Psoas muscle (tissue), 8 donors: ENCODE results near the gene OXER1. TPM values are rescaled to one million over a fixed set of nuclear protein-coding genes. Genes with fewer than 3 reads are reported as not detected.
"Not testable (repeated sequence)": the region's sequence is repeated elsewhere in the genome, so short reads cannot be mapped to it uniquely, and the experiment has no call there.

Source experiments
- ATAC-seq, 4 donors: fragments of 200-7000 bp; cut with Tn5 transposase; one replicate each; pipeline ENCODE4 v1.9.1; 2020; ENCODE audit warnings: moderate library complexity in 3 of 4, mild to moderate bottlenecking in 2 of 4
- DNase-seq, 2 donors: peaks; one replicate each; pipeline ENCODE4 v3.0.0-alpha.2; 2020
- H3K27ac ChIP-seq: fragments of 200-600 bp; one replicate; pipeline ENCODE4 v1.8.0; 2022
- H3K27me3 ChIP-seq, 3 donors: fragments of 200-600 bp in 1 of 3; one replicate each; pipeline versions ENCODE4 v1.6.1 to v1.8.0; 2013 to 2022; ENCODE audit warnings: low read length in 2 of 3, mild to moderate bottlenecking in 2 of 3, moderate library complexity in 1 of 3; ENCODE audit not compliant: insufficient read depth in 3 of 3
- H3K36me3 ChIP-seq, 2 donors: fragments of 200-600 bp in 1 of 2; one replicate each; pipeline versions ENCODE4 v1.6.1 to v1.8.0; 2013 to 2022; ENCODE audit warnings: low read depth in 1 of 2, mild to moderate bottlenecking in 1 of 2, moderate library complexity in 1 of 2; ENCODE audit not compliant: insufficient read depth in 1 of 2
- H3K4me1 ChIP-seq: fragments of 200-600 bp; one replicate; pipeline ENCODE4 v1.8.0; 2022
- H3K4me3 ChIP-seq: fragments of 200-600 bp; one replicate; pipeline ENCODE4 v1.8.0; 2022; ENCODE audit warnings: mild to moderate bottlenecking
- H3K9me3 ChIP-seq: fragments of 200-600 bp; one replicate; pipeline ENCODE4 v1.8.0; 2022
- CTCF ChIP-seq: fragments of 200-600 bp; IDR thresholded peaks from one replicate; pipeline ENCODE4 v1.8.0; 2022; ENCODE audit warnings: antibody characterized with exemption
- WGBS, 3 donors: extraction: QIAGEN DNeasy Blood & Tissue Kit; methylation state at CpG; one replicate each; pipeline versions ENCODE4 v1.1.6 to v1.1.7; 2013; 5-methylcytosine and 5-hydroxymethylcytosine counted together
- intact Hi-C, 2 donors: fragments of 100-400 bp; cut with DNase I; formaldehyde crosslinking; loops; one replicate each; pipeline versions ENCODE4 v1.11.0 to v1.14.2; 2022
- polyA plus RNA-seq, 3 donors: library from polyadenylated mRNA; stranded (reverse); fragments of 200-250 nt; gene quantifications; one replicate each; pipeline ENCODE4 v1.2.3, GENCODE V29; 2013
- total RNA-seq, 4 donors: library from RNA; stranded (reverse); fragmentation: NEBNext Ultra II Directional in 2 of 4; extraction: Animal tissue kit (Norgen Biotek cat#: 25700) in 2 of 4; gene quantifications; one replicate each; pipeline versions ENCODE4 v1.2.1 to v1.2.4, GENCODE V29; 2021 to 2023
- donor health status: healthy with polysubstance abuse.
- donor health status: DM: no; HTN: no; CAD: no; lungs with moderate emphysema.
- donor health status: Bipolar disorder and iron deficiency.
- donor health status: healthy.
- donor health status: DM: yes; HTN: yes; CAD: no.
- donor health status: DM: no; HTN: no; CAD: no.
- donor health status: DM: no; HTN: no; CAD: no.
- donor health status: DM: yes; HTN: yes; CAD: no.

The OXER1 gene
- total and polyA plus RNA-seq, 7 donors = 0.04 to 1.2 (median 0.20) TPM

- Histone ChIP-seq H3K4me1 (no peaks in the 10 kb centered on the region), H3K27ac (no peak overlapping the region), H3K9me3 (peaks cover 7% of the 10 kb centered on the region), H3K36me3 (no peaks in the 10 kb centered on the region), H3K4me3 (no peak overlapping the region), H3K27me3 (no peaks in the 10 kb centered on the region)
- DNase-seq (no peak), ATAC-seq (no peak)
- intact Hi-C loops = no loop called here
- no peak for TF ChIP-seq CTCF
Observed at GRCh38 chr2:42736598-42737322, 27.2 kb downstream of the OXER1 start.

DNA sequence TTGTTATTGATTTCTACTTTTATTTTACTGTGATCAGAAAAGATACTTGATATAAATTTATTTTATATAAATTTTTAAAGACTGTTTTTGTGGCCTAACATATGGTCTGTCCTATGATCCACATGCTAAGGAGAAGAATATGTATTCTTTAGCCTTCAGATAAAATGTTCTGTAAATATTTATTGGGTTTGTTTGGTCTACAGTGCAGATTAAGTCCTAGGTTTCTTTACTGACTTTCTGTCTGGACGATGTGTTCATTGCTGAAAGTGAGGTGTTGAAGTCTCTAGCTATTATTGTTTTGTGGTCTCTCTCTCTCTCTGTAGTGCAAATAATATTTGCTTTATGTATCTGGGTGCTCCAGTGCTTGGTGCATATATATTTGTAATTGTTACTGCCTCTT lies 30.1 kb downstream of the OXER1 start:
- no peak for DNase-seq
- intact Hi-C loops = no loop called here
- no peak for ATAC-seq
- no peaks in the 10 kb centered on the region for H3K4me1 ChIP-seq
- 96 to 100% (median 97%) methylated on average over 1 of the region's 1 CpG for WGBS, 3 donors
- TF ChIP-seq CTCF = no peak
- peaks cover 16% of the 10 kb centered on the region for H3K9me3 ChIP-seq
- H3K4me3 ChIP-seq = no peak overlapping the region
- no peaks in the 10 kb centered on the region for H3K36me3 ChIP-seq
- H3K27me3 ChIP-seq = no peaks in the 10 kb centered on the region
- no peak overlapping the region for H3K27ac ChIP-seq

DNA sequence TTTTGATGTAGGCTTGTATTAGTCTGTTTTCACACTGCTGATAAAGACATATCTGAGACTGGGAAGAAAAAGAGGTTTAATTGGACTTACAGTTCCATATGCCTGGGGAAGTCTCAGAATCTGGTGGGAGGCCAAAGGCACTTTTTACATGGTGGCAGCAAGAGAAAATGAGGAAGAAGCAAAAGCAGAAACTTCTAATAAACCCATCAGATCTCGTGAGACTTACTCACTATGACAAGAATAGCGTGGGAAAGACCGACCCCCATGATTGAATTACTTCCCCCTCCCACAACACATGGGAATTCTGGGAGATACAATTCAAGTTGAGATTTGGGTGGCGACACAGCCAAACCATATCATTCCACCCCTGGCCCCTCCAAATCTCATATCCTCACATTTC lies 32.6 kb downstream of the OXER1 start:
- H3K9me3 ChIP-seq = peaks cover 16% of the 10 kb centered on the region
- ATAC-seq, H3K27ac ChIP-seq, H3K4me1 ChIP-seq, H3K27me3 ChIP-seq, DNase-seq, H3K36me3 ChIP-seq, intact Hi-C loops, H3K4me3 ChIP-seq: not testable (repeated sequence)
- WGBS, 3 donors = 94 to 95% (median 94%) methylated on average over 4 of the region's 4 CpGs

GRCh38 chr2:42726680-42727079 lies 37.3 kb downstream of the OXER1 start:
- H3K36me3 ChIP-seq = peaks cover 0 to 18% of the 10 kb centered on the region in 2 donors
- no peaks in the 10 kb centered on the region for H3K4me1 ChIP-seq
- no peak for TF ChIP-seq CTCF
- DNase-seq (no peak), ATAC-seq (no peak)
- 79 to 95% (median 88%) methylated on average over 2 of the region's 2 CpGs for WGBS, 3 donors
- peaks cover 9% of the 10 kb centered on the region for H3K9me3 ChIP-seq
- no peaks in the 10 kb centered on the region for H3K27me3 ChIP-seq
- H3K4me3 ChIP-seq = no peak overlapping the region
- intact Hi-C loops = no loop called here
- no peak overlapping the region for H3K27ac ChIP-seq

GRCh38 chr2:42725657-42726056 lies 38.3 kb downstream of the OXER1 start:
- H3K27me3 ChIP-seq = no peaks in the 10 kb centered on the region
- DNase-seq = no peak
- peaks cover 9% of the 10 kb centered on the region for H3K9me3 ChIP-seq
- no peak for TF ChIP-seq CTCF
- peaks cover 0 to 18% of the 10 kb centered on the region in 2 donors for H3K36me3 ChIP-seq
- no peak overlapping the region for H3K27ac ChIP-seq
- no peak overlapping the region for H3K4me3 ChIP-seq
- H3K4me1 ChIP-seq = no peaks in the 10 kb centered on the region
- WGBS, 3 donors = 71 to 86% (median 72%) methylated on average over 4 of the region's 4 CpGs
- intact Hi-C loops = no loop called here
- ATAC-seq = no peak
